HepG2 (cell line): ENCODE data around the gene ADCY7. TPM values are rescaled to one million over a fixed set of nuclear protein-coding genes. Genes with fewer than 3 reads are reported as not detected.

Experiments
- ATF7-NPFF ChIP-seq: sonication (generic); formaldehyde crosslinking; IDR thresholded peaks from 2 replicates; pipeline ENCODE4 v1.8.1; 2023; ENCODE audit warnings: mild to moderate bottlenecking, low read depth, missing genetic modification reagents, moderate library complexity
- BCL6 ChIP-seq: IDR thresholded peaks from 2 replicates; pipeline ENCODE4 v1.6.1; 2016; ENCODE audit warnings: missing genetic modification reagents, missing compliant biosample characterization
- ELF3 ChIP-seq: IDR thresholded peaks from 2 replicates; pipeline ENCODE4 v1.6.1; 2016; ENCODE audit warnings: missing genetic modification reagents, missing compliant biosample characterization
- ETV5 ChIP-seq: IDR thresholded peaks from 2 replicates; pipeline ENCODE4 v1.6.1; 2018; ENCODE audit warnings: missing biosample characterization, missing genetic modification reagents, inconsistent platforms, borderline replicate concordance
- HOXA9 ChIP-seq: sonication (generic); formaldehyde crosslinking; IDR thresholded peaks from 2 replicates; pipeline ENCODE4 v1.8.1; 2022; ENCODE audit warnings: missing genetic modification reagents, mild to moderate bottlenecking, moderate library complexity, borderline replicate concordance
- LCORL ChIP-seq, 2 experiments: fragments of 450-650 bp in 1 of 2; sonication (generic) in 1 of 2; formaldehyde crosslinking in 1 of 2; IDR thresholded peaks; 2 replicates each; pipeline versions ENCODE4 v1.5.0 to v1.6.1; 2017 to 2020; ENCODE audit warnings: antibody characterized with exemption in 1 of 2, missing genetic modification reagents in 1 of 2
- MAX ChIP-seq: IDR thresholded peaks from 2 replicates; pipeline ENCODE4 v1.6.1; 2012; ENCODE audit warnings: inconsistent platforms
- MLX ChIP-seq: IDR thresholded peaks from 2 replicates; pipeline ENCODE4 v1.6.1; 2016
- NONO ChIP-seq, 2 experiments: fragments of 450-650 bp in 1 of 2; sonication (generic) in 1 of 2; formaldehyde crosslinking in 1 of 2; IDR thresholded peaks in 1 of 2; conservative IDR thresholded peaks in 1 of 2; 2 replicates each; pipeline versions ENCODE4 v1.6.1 to v1.8.0; 2017 to 2022; ENCODE audit warnings: mild to moderate bottlenecking in 1 of 2, missing genetic modification reagents in 1 of 2, moderate library complexity in 1 of 2
- NR2C2 ChIP-seq: sonication (generic); formaldehyde crosslinking; IDR thresholded peaks from 2 replicates; pipeline ENCODE4 v1.4.0; 2020; ENCODE audit warnings: missing genetic modification reagents, mild to moderate bottlenecking, moderate library complexity, borderline replicate concordance
- RARA ChIP-seq: IDR thresholded peaks from 2 replicates; pipeline ENCODE4 v1.6.1; 2016; ENCODE audit warnings: missing genetic modification reagents, missing compliant biosample characterization
- RBM22 ChIP-seq: fragments of 200-400 bp; formaldehyde crosslinking; optimal IDR thresholded peaks from 2 replicates; pipeline ENCODE3; 2017; ENCODE audit warnings: mild to moderate bottlenecking, low read length, moderate library complexity
- SAP130 ChIP-seq: IDR thresholded peaks from 2 replicates; pipeline ENCODE4 v1.6.1; 2016; ENCODE audit warnings: low read depth
- SYNCRIP ChIP-seq: fragments of 200-400 bp; formaldehyde crosslinking; IDR thresholded peaks from 2 replicates; pipeline ENCODE4 v1.6.1; 2018; ENCODE audit warnings: mild to moderate bottlenecking, low read depth, low read length; ENCODE audit not compliant: insufficient read depth
- ZBTB7B ChIP-seq: sonication (generic); formaldehyde crosslinking; IDR thresholded peaks from 2 replicates; pipeline ENCODE4 v1.4.0; 2020; ENCODE audit warnings: missing genetic modification reagents
- ZHX2 ChIP-seq, 2 experiments: sonication (generic) in 1 of 2; formaldehyde crosslinking in 1 of 2; IDR thresholded peaks; 2 replicates each; pipeline versions ENCODE4 v1.6.1 to v1.9.0; 2014 to 2022; ENCODE audit warnings: antibody characterized with exemption in 1 of 2, borderline replicate concordance in 1 of 2, inconsistent platforms in 1 of 2, low read depth in 1 of 2, missing genetic modification reagents in 1 of 2
- ZNF75D ChIP-seq: sonication (generic); formaldehyde crosslinking; IDR thresholded peaks from 2 replicates; pipeline ENCODE4 v1.8.1; 2023; ENCODE audit warnings: missing genetic modification reagents, mild to moderate bottlenecking, borderline replicate concordance
- polyA plus RNA-seq, 8 experiments: library from polyadenylated mRNA; depleted of rRNA in 3 of 8; stranded (reverse) in 7 of 8; unstranded in 1 of 8; fragments of >200 nt; fragmentation: Illumina TruSeq in 4 of 8; extraction: Trizol in 4 of 8; gene quantifications; 2 replicates each; pipeline versions ENCODE4 v1.2.1 to v1.2.3, GENCODE V29; 2011 to 2016; ENCODE audit warnings: low read depth in 4 of 8, missing spikeins in 1 of 8, mixed read lengths in 1 of 8; ENCODE audit not compliant: insufficient read depth in 1 of 8
- total RNA-seq, 5 experiments: library from RNA; depleted of rRNA; stranded (reverse); fragments of >200 nt; fragmentation: Illumina TruSeq; extraction: Trizol; gene quantifications; 2 replicates each; pipeline ENCODE4 v1.2.3, GENCODE V29; 2016; ENCODE audit warnings: low read depth in 1 of 5
- TF ChIP-seq, protein P1 (sequence below): sonication (generic); formaldehyde crosslinking; IDR thresholded peaks from 2 replicates; pipeline ENCODE4 v1.4.0; 2020; ENCODE audit warnings: missing genetic modification reagents
- TF ChIP-seq, protein P2 (sequence below): IDR thresholded peaks from 2 replicates; pipeline ENCODE4 v1.6.1; 2012; ENCODE audit warnings: low read depth, low read length, improper control_type of control experiment

The ADCY7 gene
- total and polyA plus RNA-seq, 2 of the 13 experiments (the other 11 are each of a cell fraction or from before 2014, with no cell fraction given), result 2.2 to 4.3 TPM

DNA sequence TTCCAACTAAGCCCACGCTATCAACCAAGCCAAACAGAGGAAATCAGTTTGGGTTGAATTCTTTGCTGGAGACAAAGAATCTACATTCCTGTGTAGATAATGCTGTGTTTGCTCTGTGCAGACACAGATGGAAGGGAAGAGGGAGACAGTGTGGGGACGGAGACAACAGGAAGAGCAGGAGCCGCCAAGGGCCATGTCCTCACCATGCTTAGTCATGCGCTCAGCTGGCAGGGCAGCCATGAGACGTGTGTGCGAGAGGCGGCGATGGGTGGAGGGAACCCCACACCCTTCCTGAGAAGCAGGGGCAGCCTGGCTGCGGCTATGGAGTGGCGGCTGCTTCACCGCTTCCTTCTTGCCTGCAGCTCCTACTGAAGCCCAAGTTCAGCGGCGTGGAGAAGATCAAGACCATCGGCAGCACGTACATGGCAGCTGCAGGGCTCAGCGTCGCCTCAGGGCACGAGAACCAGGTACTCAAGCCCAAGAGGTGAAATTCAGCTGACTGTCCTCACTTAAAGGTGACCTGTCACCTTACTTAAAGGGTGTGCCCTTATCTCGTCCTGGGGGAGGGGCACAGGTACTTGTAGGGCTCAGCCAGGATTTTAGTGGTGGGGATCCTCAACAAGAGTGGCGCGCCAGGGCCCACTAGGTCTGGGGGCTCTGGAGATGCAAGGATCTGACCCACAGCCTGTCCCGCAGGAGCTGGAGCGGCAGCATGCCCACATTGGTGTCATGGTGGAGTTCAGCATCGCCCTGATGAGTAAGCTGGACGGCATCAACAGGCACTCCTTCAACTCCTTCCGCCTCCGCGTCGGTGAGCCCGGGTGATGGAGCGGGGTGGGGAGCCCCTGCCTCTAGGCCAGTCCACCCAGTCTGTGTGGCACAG lies 47.5 kb downstream of the ADCY7 start (continued):
- TF ChIP-seq SYNCRIP (no peak), LCORL (IDR thresholded peaks at IDR 0.05) (no peak), LCORL (CRISPR knock-in tag; IDR thresholded peaks at IDR 0.05) (no peak), RBM22 (peak; percentile 44), NR2C2 (CRISPR knock-in tag) (no peak), ZNF75D (CRISPR knock-in tag) (no peak), ELF3 (peak; percentile 76), MLX (CRISPR knock-in tag) (0 out of 2 replicates have a peak, but pooled peaks have one; percentile 51), RARA (CRISPR knock-in tag) (peak; percentile 74), ETV5 (CRISPR knock-in tag) (peak; percentile 91), SAP130 (peak; percentile 82), NONO (IDR thresholded peaks at IDR 0.05) (no peak), NONO (CRISPR knock-in tag; conservative IDR thresholded peaks at IDR 0.05) (0 out of 2 replicates have a peak, but pooled peaks have one; percentile 31), ZHX2 (IDR thresholded peaks at IDR 0.05; ENCODE audit: low read depth) (peak; percentile 40; the same call in 1 of the 2 replicates), ZHX2 (CRISPR knock-in tag; IDR thresholded peaks at IDR 0.05; ENCODE audit: borderline replicate concordance) (no peak), HOXA9 (0 out of 2 replicates have a peak, but pooled peaks have one; percentile 55), BCL6 (peak; percentile 41; the same call in 1 of the 2 replicates), MAX (0 out of 2 replicates have a peak, but pooled peaks have one; percentile 37), ATF7-NPFF (CRISPR knock-in tag) (no peak), ZBTB7B (CRISPR knock-in tag) (no peak)
- TF ChIP-seq, protein P1, sequence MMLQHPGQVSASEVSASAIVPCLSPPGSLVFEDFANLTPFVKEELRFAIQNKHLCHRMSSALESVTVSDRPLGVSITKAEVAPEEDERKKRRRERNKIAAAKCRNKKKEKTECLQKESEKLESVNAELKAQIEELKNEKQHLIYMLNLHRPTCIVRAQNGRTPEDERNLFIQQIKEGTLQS (CRISPR knock-in tag), result peak; percentile 80
- TF ChIP-seq, protein P2, sequence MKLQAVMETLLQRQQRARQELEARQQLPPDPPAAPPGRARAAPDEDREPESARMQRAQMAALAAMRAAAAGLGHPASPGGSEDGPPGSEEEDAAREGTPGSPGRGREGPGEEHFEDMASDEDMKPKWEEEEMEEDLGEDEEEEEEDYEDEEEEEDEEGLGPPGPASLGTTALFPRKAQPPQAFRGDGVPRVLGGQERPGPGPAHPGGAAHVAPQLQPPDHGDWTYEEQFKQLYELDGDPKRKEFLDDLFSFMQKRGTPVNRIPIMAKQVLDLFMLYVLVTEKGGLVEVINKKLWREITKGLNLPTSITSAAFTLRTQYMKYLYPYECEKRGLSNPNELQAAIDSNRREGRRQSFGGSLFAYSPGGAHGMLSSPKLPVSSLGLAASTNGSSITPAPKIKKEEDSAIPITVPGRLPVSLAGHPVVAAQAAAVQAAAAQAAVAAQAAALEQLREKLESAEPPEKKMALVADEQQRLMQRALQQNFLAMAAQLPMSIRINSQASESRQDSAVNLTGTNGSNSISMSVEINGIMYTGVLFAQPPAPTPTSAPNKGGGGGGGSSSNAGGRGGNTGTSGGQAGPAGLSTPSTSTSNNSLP, result 0 out of 2 replicates have a peak, but pooled peaks have one; percentile 11
